ENCODE measurements around the gene GOLT1A. TPM values are rescaled to one million over a fixed set of nuclear protein-coding genes. Genes with fewer than 3 reads are reported as not detected.

The GOLT1A gene
- total and polyA plus RNA-seq, 10 of the 15 experiments (the other 5 are each of a cell fraction or from before 2014, with no cell fraction given): 0.09 to 0.46 TPM; not detected in 8

DNA sequence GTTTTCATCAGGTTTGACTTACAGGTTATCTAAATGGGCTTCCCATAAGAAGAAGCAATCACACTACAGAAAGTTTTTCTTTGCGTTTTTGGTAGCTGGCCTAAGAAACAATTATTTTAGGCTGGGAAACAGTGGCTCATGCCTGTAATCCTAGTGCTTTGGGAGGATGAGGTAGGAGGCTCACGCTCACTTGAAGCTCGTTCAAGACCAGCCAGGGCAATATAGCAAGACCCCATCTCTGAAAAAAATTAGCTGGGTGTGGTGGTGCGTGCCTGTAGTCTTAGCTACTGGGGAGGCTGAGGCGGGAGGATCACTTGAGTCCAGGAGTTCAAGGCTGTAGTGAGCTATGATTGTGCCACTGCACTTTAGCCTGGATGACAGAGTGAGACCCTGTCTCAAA, 46.1 kb downstream of the GOLT1A start (continued):
- TF ChIP-seq, protein P1, sequence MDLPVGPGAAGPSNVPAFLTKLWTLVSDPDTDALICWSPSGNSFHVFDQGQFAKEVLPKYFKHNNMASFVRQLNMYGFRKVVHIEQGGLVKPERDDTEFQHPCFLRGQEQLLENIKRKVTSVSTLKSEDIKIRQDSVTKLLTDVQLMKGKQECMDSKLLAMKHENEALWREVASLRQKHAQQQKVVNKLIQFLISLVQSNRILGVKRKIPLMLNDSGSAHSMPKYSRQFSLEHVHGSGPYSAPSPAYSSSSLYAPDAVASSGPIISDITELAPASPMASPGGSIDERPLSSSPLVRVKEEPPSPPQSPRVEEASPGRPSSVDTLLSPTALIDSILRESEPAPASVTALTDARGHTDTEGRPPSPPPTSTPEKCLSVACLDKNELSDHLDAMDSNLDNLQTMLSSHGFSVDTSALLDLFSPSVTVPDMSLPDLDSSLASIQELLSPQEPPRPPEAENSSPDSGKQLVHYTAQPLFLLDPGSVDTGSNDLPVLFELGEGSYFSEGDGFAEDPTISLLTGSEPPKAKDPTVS (IDR thresholded peaks at IDR 0.05; ENCODE audit: low read depth, low read length): no peak
- TF ChIP-seq, protein P2, sequence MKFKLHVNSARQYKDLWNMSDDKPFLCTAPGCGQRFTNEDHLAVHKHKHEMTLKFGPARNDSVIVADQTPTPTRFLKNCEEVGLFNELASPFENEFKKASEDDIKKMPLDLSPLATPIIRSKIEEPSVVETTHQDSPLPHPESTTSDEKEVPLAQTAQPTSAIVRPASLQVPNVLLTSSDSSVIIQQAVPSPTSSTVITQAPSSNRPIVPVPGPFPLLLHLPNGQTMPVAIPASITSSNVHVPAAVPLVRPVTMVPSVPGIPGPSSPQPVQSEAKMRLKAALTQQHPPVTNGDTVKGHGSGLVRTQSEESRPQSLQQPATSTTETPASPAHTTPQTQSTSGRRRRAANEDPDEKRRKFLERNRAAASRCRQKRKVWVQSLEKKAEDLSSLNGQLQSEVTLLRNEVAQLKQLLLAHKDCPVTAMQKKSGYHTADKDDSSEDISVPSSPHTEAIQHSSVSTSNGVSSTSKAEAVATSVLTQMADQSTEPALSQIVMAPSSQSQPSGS (IDR thresholded peaks at IDR 0.05; ENCODE audit: low read length): no peak

DNA sequence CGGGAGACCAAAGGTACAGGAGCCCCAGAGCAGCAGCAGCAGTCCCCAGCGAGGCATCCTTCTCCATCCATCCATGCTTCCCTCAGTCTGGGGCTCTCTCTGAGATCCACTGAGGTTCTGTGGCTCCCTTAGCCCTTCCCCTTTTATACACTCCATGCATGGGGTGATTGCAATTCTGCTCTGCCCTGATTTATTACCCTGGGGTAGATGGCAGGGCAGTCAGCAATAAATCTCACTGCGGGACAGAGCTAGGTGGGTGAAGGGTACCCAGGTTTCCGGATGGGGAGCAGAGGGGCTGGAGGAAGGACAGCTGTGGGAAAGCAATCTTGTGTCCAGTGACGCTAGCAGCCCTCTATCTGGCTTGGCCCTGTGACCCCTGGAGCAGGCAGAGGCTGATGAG, 47.6 kb downstream of the GOLT1A start, which contains the start of gene REN:
Gene REN (minus strand): TSS at position 119 of the 400 bp plus-strand sequence. CDS start 44 bp downstream, at position 75.
- ATAC-seq: no peak
- intact Hi-C loops (cut with micrococcal nuclease; ENCODE audit: unreplicated experiment) (loop anchor here (10.0 kb wide), 2 partner anchors 229 to 339 kb away; no protein-coding TSS in a partner anchor), in situ Hi-C loops (cut with MboI) (loop anchor here (5.0 to 10.0 kb wide), 3 partner anchors 41 to 339 kb away; no protein-coding TSS in a partner anchor)
- BruUV-seq (replicated peaks): no TSS peak
- H2AFZ ChIP-seq (ENCODE audit: control insufficient read depth, low read depth, low read length): no peak within 1 kb of the TSS
- DNase-seq (ENCODE audit: low read depth, low spot score): no peak
- SMC1A ChIA-PET (ENCODE audit: uncharacterized antibody, unreplicated experiment): interaction anchor here (1.1 to 9.1 kb wide), 5 partner anchors 10 to 232 kb away, joined by 3 to 97 read pairs (median 7); partner anchors contain the start of gene PLEKHA6
- no peaks in the 10 kb centered on the region for H3K4me1 ChIP-seq (ENCODE audit: control insufficient read depth, insufficient read depth, low read length)
- no peak within 1 kb of the TSS for H3K4me2 ChIP-seq (ENCODE audit: control insufficient read depth, insufficient read depth)
- WGBS (ENCODE audit: insufficient coverage, insufficient replicate concordance, low lambda C conversion rate, missing lambda C conversion rate): 16% methylated on average over 5 of the region's 5 CpGs
- POLR2A ChIA-PET: interaction anchor here (0.5 kb wide), 1 partner anchor 320 kb away, joined by 3 read pairs; no protein-coding TSS in a partner anchor
- peaks cover 8% of the 10 kb centered on the region; the same call in 2 of the 3 replicates for H3K9me3 ChIP-seq (replicated peaks; ENCODE audit: control insufficient read depth, insufficient read depth, low read length)
- no peak within 1 kb of the TSS for H3K4me3 ChIP-seq
- no peaks in the 10 kb centered on the region for H4K20me1 ChIP-seq (ENCODE audit: control insufficient read depth, insufficient read depth)
- CTCF ChIA-PET: interaction anchor here (0.6 to 9.3 kb wide), 9 partner anchors 10 to 337 kb away, joined by 3 to 195 read pairs (median 4); partner anchors contain the start of gene PLEKHA6
- H3K36me3 ChIP-seq (ENCODE audit: control insufficient read depth in 2 of 2, insufficient read depth in 2 of 2, low read length in 1 of 2): no peaks in the 10 kb centered on the region
- no peak within 1 kb of the TSS for H3K27ac ChIP-seq (ENCODE audit: control insufficient read depth, insufficient read depth)
- no peak within 1 kb of the TSS for H3K9ac ChIP-seq (ENCODE audit: control insufficient read depth, insufficient read depth, low read length)
- H3K27me3 ChIP-seq (replicated peaks in 1 of 2; ENCODE audit: control insufficient read depth in 2 of 2, insufficient read depth in 2 of 2, low read length in 1 of 2): no peaks in the 10 kb centered on the region; a peak in 1 of 4 replicates
- RAD21 ChIA-PET (ENCODE audit: unreplicated experiment): interaction anchor here (2.5 kb wide), 1 partner anchor 196 kb away, joined by 12 read pairs; no protein-coding TSS in a partner anchor
- TF ChIP-seq LARP7 (IDR thresholded peaks at IDR 0.05) (no peak), SIX5 (IDR thresholded peaks at IDR 0.05; ENCODE audit: low read depth, low read length, severe bottlenecking) (no peak), RBBP5 (conservative IDR thresholded peaks at IDR 0.05) (no peak)
- TF ChIP-seq, protein P3, sequence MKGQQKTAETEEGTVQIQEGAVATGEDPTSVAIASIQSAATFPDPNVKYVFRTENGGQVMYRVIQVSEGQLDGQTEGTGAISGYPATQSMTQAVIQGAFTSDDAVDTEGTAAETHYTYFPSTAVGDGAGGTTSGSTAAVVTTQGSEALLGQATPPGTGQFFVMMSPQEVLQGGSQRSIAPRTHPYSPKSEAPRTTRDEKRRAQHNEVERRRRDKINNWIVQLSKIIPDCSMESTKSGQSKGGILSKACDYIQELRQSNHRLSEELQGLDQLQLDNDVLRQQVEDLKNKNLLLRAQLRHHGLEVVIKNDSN (IDR thresholded peaks at IDR 0.05; ENCODE audit: borderline replicate concordance, extremely low read length, insufficient read depth, low read depth, low read length): no peak
- no peak for FAIRE-seq
- no peaks in the 10 kb centered on the region for H3K79me2 ChIP-seq (ENCODE audit: control insufficient read depth, insufficient read depth, low read length)
